Hypothalamus (tissue), 51 donors: ENCODE data around the gene DGKH.
"Not testable (repeated sequence)": the region's sequence is repeated elsewhere in the genome, so short reads cannot be mapped to it uniquely, and the experiment has no call there.

Experiments used
- DNase-seq, 51 donors: peaks; one replicate each; lab custom pipeline; 2025; lab: John Stamatoyannopoulos, UW

DGKH gene

GRCh38 chr13:42068886-42069285 is 20.4 kb downstream of the DGKH start:
- peak in 1 of 51 donors; percentile 0 for DNase-seq

- not testable (repeated sequence) for DNase-seq
Measured at GRCh38 chr13:42070599-42070998, 22.2 kb downstream of the DGKH start.

- DNase-seq, result not testable (repeated sequence)
Measured at GRCh38 chr13:42071179-42071578, 22.7 kb downstream of the DGKH start.

GRCh38 chr13:42071672-42072419 is 23.4 kb downstream of the DGKH start:
- no peak for DNase-seq

GRCh38 chr13:42073683-42074082 is 25.2 kb downstream of the DGKH start:
- DNase-seq, result no peak

- peak in 2 of 51 donors; percentile 8 to 20 for DNase-seq
Measured at GRCh38 chr13:42075517-42075916, 27.1 kb downstream of the DGKH start.

GRCh38 chr13:42076309-42076713 is 27.9 kb downstream of the DGKH start:
- DNase-seq, result no peak

GRCh38 chr13:42078128-42078808 is 29.8 kb downstream of the DGKH start:
- DNase-seq, result peak in 10 of 51 donors; percentile 1 to 33 (median 10)

GRCh38 chr13:42083138-42083770 is 34.8 kb downstream of the DGKH start:
- no peak for DNase-seq

GRCh38 chr13:42084722-42085121 is 36.3 kb downstream of the DGKH start:
- no peak for DNase-seq

GRCh38 chr13:42086582-42086981 is 38.1 kb downstream of the DGKH start:
- no peak for DNase-seq

- no peak for DNase-seq
Measured at GRCh38 chr13:42094516-42095040, 46.1 kb downstream of the DGKH start.

- not testable (repeated sequence) for DNase-seq
Measured at GRCh38 chr13:42096222-42096621, 47.8 kb downstream of the DGKH start.

GRCh38 chr13:42099962-42100675 is 51.7 kb downstream of the DGKH start:
- peak in 1 of 51 donors; percentile 11 for DNase-seq

GRCh38 chr13:42100960-42101359 is 52.5 kb downstream of the DGKH start:
- DNase-seq, result no peak

- DNase-seq, result no peak
Measured at GRCh38 chr13:42101821-42102585, 53.6 kb downstream of the DGKH start.

- DNase-seq, result no peak
Measured at GRCh38 chr13:42102961-42103865, 54.8 kb downstream of the DGKH start.

- DNase-seq, result no peak
Measured at GRCh38 chr13:42106998-42107397, 58.5 kb downstream of the DGKH start.

- no peak for DNase-seq
Measured at GRCh38 chr13:42107421-42107820, 59.0 kb downstream of the DGKH start.
